Astrocyte of the cerebellum (primary cell): Measurements from ENCODE around the gene PLAU.
A peak's percentile ranks its signal among the peaks of the same experiment; 100 is the strongest.

Source experiments
- DNase-seq: peaks from one replicate; pipeline ENCODE4 v3.0.0-alpha.2; 2011; ENCODE audit warnings: low read depth
- H3K4me3 ChIP-seq: 2 replicates; pipeline ENCODE4 v1.5.1; 2011; ENCODE audit warnings: mild to moderate bottlenecking, low read depth, low read length, moderate library complexity
- CTCF ChIP-seq: IDR thresholded peaks from 2 replicates; pipeline ENCODE4 v1.5.1; 2012; ENCODE audit warnings: low read length, low read depth, moderate library complexity, mild to moderate bottlenecking; ENCODE audit errors: missing control alignments
- in situ Hi-C: cut with HindIII; loops from 2 replicates; pipeline ENCODE4 v1.10.0; 2017; ENCODE audit warnings: low sequenced_read_pairs

Gene PLAU

GRCh38 chr10:73879296-73880173, 31.4 kb upstream of the PLAU start:
- no peak overlapping the region for H3K4me3 ChIP-seq
- DNase-seq: peak; percentile 42
- TF ChIP-seq CTCF: peak; percentile 89
- in situ Hi-C loops: loop anchor here (5.0 to 25.0 kb wide), 4 partner anchors 32 to 333 kb away; no protein-coding TSS in a partner anchor

- TF ChIP-seq CTCF: no peak
- no peak for DNase-seq
- in situ Hi-C loops: loop anchor here (5.0 to 25.0 kb wide), 4 partner anchors 34 to 331 kb away; no protein-coding TSS in a partner anchor
- no peak overlapping the region for H3K4me3 ChIP-seq
These were observed 29.6 kb upstream of the PLAU start for GRCh38 chr10:73881221-73881919.

- no peak for DNase-seq
- no peak overlapping the region for H3K4me3 ChIP-seq
- TF ChIP-seq CTCF: no peak
- in situ Hi-C loops: loop anchor here (5.0 to 25.0 kb wide), 4 partner anchors 37 to 328 kb away; no protein-coding TSS in a partner anchor
These were observed 26.9 kb upstream of the PLAU start for GRCh38 chr10:73884017-73884416.

- peak; percentile 82 for TF ChIP-seq CTCF
- in situ Hi-C loops: loop anchor here (25.0 kb wide), 2 partner anchors 226 to 326 kb away; no protein-coding TSS in a partner anchor
These were observed 24.8 kb upstream of the PLAU start for GRCh38 chr10:73886085-73886529.

GRCh38 chr10:73886661-73887293, 24.2 kb upstream of the PLAU start:
- DNase-seq: no peak
- in situ Hi-C loops: loop anchor here (25.0 kb wide), 2 partner anchors 226 to 326 kb away; no protein-coding TSS in a partner anchor
- H3K4me3 ChIP-seq: no peak overlapping the region
- TF ChIP-seq CTCF: no peak

More at GRCh38 chr10:73886085-73886529, 24.8 kb upstream of the PLAU start:
- peak; percentile 67 for DNase-seq
- no peak overlapping the region for H3K4me3 ChIP-seq
